GM10266 (cell line): ENCODE results near the gene EGFR.

Experiments used
- DNase-seq: peaks from one replicate; pipeline ENCODE4 v3.0.0; 2012; ENCODE audit errors: extremely low spot score
- TF ChIP-seq, protein P1 (sequence below): IDR thresholded peaks from 2 replicates; pipeline ENCODE4 v1.5.1; 2012; ENCODE audit warnings: mild to moderate bottlenecking, low read depth; ENCODE audit not compliant: control insufficient read depth, insufficient read depth; ENCODE audit errors: missing control alignments

The EGFR gene

DNA sequence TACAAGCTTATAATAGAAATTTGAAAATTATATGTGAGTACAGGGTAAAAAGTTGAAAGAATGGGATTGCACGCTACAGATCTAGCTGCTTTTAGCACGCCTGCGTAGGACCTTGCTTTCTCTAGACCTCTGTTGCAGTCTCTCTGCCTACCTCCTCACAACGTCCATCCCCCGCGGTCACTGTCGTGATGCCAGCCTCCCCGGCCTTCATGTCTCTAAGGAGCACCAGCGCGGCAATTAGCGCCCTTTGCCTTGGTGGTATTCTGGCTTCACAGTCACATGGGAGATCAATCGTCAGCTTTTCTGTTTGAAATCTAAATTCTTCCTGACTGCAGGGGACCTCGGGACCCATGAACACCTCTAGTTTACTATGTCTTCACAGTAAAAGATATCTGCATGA is 131.3 kb downstream of the EGFR start:
- TF ChIP-seq, protein P1, sequence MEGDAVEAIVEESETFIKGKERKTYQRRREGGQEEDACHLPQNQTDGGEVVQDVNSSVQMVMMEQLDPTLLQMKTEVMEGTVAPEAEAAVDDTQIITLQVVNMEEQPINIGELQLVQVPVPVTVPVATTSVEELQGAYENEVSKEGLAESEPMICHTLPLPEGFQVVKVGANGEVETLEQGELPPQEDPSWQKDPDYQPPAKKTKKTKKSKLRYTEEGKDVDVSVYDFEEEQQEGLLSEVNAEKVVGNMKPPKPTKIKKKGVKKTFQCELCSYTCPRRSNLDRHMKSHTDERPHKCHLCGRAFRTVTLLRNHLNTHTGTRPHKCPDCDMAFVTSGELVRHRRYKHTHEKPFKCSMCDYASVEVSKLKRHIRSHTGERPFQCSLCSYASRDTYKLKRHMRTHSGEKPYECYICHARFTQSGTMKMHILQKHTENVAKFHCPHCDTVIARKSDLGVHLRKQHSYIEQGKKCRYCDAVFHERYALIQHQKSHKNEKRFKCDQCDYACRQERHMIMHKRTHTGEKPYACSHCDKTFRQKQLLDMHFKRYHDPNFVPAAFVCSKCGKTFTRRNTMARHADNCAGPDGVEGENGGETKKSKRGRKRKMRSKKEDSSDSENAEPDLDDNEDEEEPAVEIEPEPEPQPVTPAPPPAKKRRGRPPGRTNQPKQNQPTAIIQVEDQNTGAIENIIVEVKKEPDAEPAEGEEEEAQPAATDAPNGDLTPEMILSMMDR, result no peak
- DNase-seq, result no peak

GRCh38 chr7:55150709-55151451 is 132.1 kb downstream of the EGFR start:
- TF ChIP-seq, protein P1, result no peak
- no peak for DNase-seq

GRCh38 chr7:55152516-55152915 is 133.7 kb downstream of the EGFR start:
- no peak for DNase-seq
- TF ChIP-seq, protein P1, result no peak

- TF ChIP-seq, protein P1, result no peak
- no peak for DNase-seq
Measured at GRCh38 chr7:55154096-55154495, 135.3 kb downstream of the EGFR start.

- no peak for DNase-seq
- TF ChIP-seq, protein P1, result no peak
Measured at GRCh38 chr7:55155351-55156117, 136.7 kb downstream of the EGFR start.

- DNase-seq, result no peak
- TF ChIP-seq, protein P1, result no peak
Measured at GRCh38 chr7:55156919-55157763, 138.3 kb downstream of the EGFR start.

- no peak for DNase-seq
- TF ChIP-seq, protein P1, result no peak
Measured at GRCh38 chr7:55157764-55158105, 138.9 kb downstream of the EGFR start.
